LNCaP clone FGC (cell line): ENCODE data around the gene LMAN2.
"Not testable (repeated sequence)": the region's sequence is repeated elsewhere in the genome, so short reads cannot be mapped to it uniquely, and the experiment has no call there.

Experiments used
- DNase-seq: peaks from one replicate; pipeline ENCODE4 v3.0.0-alpha.2; 2011; ENCODE audit warnings: low read depth
- H3K4me3 ChIP-seq: 2 replicates; pipeline ENCODE4 v1.5.1; 2011; ENCODE audit warnings: mild to moderate bottlenecking, low read depth, low read length, control low read depth
- CTCF ChIP-seq: IDR thresholded peaks from 2 replicates; pipeline ENCODE4 v1.5.1; 2012; ENCODE audit warnings: mild to moderate bottlenecking; ENCODE audit not compliant: control insufficient read depth, insufficient read depth; ENCODE audit errors: extremely low read depth

Gene LMAN2

GRCh38 chr5:177363565-177363964 lies 12.1 kb upstream of the LMAN2 start:
- H3K4me3 ChIP-seq, result no peak overlapping the region
- no peak for DNase-seq
- no peak for TF ChIP-seq CTCF

DNA sequence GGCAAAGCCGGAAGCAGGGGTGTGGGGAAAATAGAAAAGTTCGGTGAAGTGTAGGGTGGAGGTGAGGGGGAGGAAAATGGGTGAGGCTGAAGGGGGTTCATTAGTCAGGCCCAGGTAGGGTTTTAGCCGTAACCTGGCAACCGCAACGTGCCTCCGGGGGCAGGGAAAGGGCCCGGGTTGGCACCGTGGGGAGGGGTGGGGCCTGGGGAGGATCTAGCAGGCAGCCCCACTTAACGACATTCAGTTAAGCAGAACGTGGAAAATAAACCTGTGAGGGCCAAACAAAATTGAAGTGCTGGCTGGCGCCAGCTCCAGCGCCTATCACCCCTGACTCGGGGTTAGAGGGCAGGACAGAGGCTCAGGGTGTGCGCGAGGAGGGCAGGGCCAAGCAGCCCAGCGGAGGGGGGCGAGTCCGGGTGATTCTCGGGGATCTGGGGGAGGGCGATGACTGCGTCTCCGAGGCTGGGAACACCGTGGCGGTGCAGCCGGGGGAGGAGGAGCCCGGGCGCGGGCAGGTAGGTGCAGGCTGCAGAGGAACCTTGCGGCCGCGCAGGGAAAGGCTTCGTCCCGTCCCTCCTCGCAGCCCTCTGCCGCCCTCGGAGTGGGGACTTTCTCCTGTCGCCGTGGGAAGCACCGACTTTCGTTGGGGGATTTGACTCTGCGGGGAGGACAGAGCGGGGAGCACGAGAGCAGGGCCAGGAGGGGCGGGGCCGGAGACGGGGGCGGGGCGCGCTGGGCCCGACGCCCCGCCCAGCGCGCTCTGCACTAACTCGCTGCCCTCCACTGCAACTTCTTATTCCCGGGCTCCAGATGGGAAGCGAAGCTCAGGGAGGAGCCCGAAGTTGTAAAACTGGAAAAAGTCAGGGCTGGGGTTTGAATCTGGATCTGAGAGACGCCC lies 11.4 kb upstream of the LMAN2 start:
- TF ChIP-seq CTCF, result no peak
- no peak for DNase-seq
- H3K4me3 ChIP-seq, result no peak overlapping the region

GRCh38 chr5:177362292-177362609 lies 10.8 kb upstream of the LMAN2 start:
- DNase-seq, result no peak
- no peak for TF ChIP-seq CTCF
- H3K4me3 ChIP-seq, result no peak overlapping the region

GRCh38 chr5:177361418-177362291 lies 10.2 kb upstream of the LMAN2 start:
- no peak for DNase-seq
- no peak overlapping the region for H3K4me3 ChIP-seq
- no peak for TF ChIP-seq CTCF

GRCh38 chr5:177360740-177361139 lies 9.3 kb upstream of the LMAN2 start:
- H3K4me3 ChIP-seq, DNase-seq: not testable (repeated sequence)

DNA sequence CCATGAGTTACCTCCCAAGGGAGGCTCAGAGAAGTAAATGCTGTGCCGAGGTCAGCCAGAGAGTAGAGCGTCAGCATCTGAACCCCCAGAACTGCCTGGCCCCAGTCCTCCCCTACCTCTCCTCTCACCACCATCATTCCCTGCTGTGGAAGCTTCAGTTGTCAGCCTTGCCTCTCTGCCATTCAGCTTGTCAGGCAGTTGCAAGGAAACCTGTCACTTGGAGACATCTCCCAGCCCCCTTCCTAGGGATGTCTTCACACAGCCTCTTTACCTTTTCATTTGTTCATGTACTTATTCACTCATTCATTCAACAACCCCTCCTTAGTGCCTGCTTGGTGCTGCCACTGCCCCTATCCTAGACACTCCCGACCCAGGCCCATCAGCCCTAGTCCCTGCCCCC lies 8.4 kb upstream of the LMAN2 start:
- H3K4me3 ChIP-seq, result no peak overlapping the region
- no peak for TF ChIP-seq CTCF
- no peak for DNase-seq

DNA sequence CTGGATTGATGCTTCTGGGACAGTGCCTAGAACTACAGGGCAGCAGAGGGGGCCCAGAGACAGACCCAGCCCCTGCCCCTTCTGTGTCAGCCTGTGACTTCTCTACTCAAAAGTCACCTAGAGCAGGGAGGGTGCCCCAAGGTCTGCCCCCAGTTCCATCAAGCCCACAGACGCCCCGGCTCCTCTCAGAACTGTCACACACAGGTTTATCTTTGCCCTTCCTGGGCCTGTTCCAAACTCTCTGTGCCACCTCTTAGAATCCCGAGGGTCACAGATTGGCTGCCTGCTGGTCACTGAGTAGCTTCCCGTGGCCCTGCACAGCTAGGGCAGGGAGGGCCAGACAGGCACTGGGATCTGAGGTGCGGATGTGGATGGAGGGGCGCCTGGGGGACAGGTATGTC lies 8.0 kb upstream of the LMAN2 start:
- TF ChIP-seq CTCF, result no peak
- no peak overlapping the region for H3K4me3 ChIP-seq
- no peak for DNase-seq
